ENCODE results near the gene HMOX2.

DNA sequence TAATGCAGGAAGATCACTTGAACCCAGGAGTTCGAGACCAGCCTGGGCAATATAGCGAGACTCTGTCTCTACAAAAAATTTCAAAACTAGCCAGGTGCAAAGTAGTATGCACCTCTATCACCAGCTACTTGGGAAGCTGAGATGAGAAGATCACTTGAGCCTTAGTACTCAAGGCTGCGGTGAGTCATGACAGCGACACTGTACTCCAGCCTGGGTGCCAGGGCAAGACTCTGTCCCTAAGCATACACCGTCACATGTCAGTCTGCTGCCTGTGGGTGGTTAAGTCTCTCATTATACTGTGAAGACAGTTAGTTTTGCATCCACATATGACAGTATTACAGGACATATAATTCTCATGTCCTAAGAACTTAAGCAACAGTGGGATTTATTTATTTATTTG lies 23.5 kb upstream of the HMOX2 start:
- TF ChIP-seq, protein P1, sequence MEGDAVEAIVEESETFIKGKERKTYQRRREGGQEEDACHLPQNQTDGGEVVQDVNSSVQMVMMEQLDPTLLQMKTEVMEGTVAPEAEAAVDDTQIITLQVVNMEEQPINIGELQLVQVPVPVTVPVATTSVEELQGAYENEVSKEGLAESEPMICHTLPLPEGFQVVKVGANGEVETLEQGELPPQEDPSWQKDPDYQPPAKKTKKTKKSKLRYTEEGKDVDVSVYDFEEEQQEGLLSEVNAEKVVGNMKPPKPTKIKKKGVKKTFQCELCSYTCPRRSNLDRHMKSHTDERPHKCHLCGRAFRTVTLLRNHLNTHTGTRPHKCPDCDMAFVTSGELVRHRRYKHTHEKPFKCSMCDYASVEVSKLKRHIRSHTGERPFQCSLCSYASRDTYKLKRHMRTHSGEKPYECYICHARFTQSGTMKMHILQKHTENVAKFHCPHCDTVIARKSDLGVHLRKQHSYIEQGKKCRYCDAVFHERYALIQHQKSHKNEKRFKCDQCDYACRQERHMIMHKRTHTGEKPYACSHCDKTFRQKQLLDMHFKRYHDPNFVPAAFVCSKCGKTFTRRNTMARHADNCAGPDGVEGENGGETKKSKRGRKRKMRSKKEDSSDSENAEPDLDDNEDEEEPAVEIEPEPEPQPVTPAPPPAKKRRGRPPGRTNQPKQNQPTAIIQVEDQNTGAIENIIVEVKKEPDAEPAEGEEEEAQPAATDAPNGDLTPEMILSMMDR (IDR thresholded peaks at IDR 0.05): no peak
- TF ChIP-seq POLR2A (IDR thresholded peaks at IDR 0.05): no peak
